Left ventricle myocardium inferior (tissue), 1 donor: ENCODE results near the gene PKMYT1. TPM values are rescaled to one million over a fixed set of nuclear protein-coding genes. Genes with fewer than 3 reads are reported as not detected.

Source experiments
- DNase-seq: peaks from one replicate; pipeline ENCODE4 v3.0.0-alpha.2; 2020
- H3K27ac ChIP-seq: fragments of 200-600 bp; replicated peaks from 2 replicates; pipeline ENCODE4 v1.8.0; 2021
- H3K27me3 ChIP-seq: fragments of 200-600 bp; 2 replicates; pipeline ENCODE4 v1.8.0; 2021; ENCODE audit warnings: low read depth
- H3K36me3 ChIP-seq: fragments of 200-600 bp; 2 replicates; pipeline ENCODE4 v1.8.0; 2021
- H3K4me1 ChIP-seq: fragments of 200-600 bp; 2 replicates; pipeline ENCODE4 v1.8.0; 2021
- H3K4me3 ChIP-seq: fragments of 200-600 bp; 2 replicates; pipeline ENCODE4 v1.8.0; 2021; ENCODE audit warnings: mild to moderate bottlenecking, moderate library complexity
- H3K9me3 ChIP-seq: fragments of 200-600 bp; replicated peaks from 2 replicates; pipeline ENCODE4 v1.8.0; 2021
- intact Hi-C: fragments of 100-400 bp; cut with micrococcal nuclease; formaldehyde crosslinking; loops from one replicate; pipeline ENCODE4 v1.11.0; 2022
- total RNA-seq: library from RNA; stranded (reverse); fragmentation: NEBNext Ultra II Directional; extraction: Animal tissue kit (Norgen Biotek cat#: 25700); gene quantifications from one replicate; pipeline ENCODE4 v1.2.1, GENCODE V29; 2021
- TF ChIP-seq, protein P1 (sequence below): fragments of 200-600 bp; IDR thresholded peaks from 2 replicates; pipeline ENCODE4 v1.8.0; 2021; ENCODE audit warnings: antibody characterized with exemption, mild to moderate bottlenecking, borderline replicate concordance
- donor health status: DM: no; HTN: yes; CAD: no; lungs with severe emphysema.

The PKMYT1 gene
- total RNA-seq, 1 donor from 2014 or later: 1.3 TPM

DNA sequence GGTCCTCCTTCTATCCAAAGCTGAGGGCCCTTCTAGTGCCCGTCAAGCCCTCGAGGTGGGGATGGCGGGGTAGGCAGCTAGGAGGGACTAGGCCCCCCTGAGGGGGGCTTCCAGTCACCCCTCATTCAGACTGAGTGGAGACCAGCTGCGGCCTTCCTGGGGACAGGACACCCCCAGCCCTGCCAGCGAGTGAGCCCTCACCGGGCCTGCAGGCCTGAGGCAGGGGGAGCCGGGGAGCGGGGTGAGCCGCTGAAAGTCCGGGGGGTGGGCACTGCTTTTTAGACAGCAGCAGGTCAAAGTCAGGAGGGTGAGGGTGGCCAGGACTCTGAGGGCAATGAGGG is 24.8 kb downstream of the PKMYT1 start:
- TF ChIP-seq, protein P1, sequence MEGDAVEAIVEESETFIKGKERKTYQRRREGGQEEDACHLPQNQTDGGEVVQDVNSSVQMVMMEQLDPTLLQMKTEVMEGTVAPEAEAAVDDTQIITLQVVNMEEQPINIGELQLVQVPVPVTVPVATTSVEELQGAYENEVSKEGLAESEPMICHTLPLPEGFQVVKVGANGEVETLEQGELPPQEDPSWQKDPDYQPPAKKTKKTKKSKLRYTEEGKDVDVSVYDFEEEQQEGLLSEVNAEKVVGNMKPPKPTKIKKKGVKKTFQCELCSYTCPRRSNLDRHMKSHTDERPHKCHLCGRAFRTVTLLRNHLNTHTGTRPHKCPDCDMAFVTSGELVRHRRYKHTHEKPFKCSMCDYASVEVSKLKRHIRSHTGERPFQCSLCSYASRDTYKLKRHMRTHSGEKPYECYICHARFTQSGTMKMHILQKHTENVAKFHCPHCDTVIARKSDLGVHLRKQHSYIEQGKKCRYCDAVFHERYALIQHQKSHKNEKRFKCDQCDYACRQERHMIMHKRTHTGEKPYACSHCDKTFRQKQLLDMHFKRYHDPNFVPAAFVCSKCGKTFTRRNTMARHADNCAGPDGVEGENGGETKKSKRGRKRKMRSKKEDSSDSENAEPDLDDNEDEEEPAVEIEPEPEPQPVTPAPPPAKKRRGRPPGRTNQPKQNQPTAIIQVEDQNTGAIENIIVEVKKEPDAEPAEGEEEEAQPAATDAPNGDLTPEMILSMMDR: no peak
- DNase-seq: no peak
- Histone ChIP-seq H3K36me3 (no peaks in the 10 kb centered on the region), H3K4me1 (no peaks in the 10 kb centered on the region), H3K4me3 (no peak overlapping the region), H3K27ac (no peak overlapping the region), H3K9me3 (no peaks in the 10 kb centered on the region), H3K27me3 (peaks cover 65% of the 10 kb centered on the region)
- intact Hi-C loops: no loop called here

DNA sequence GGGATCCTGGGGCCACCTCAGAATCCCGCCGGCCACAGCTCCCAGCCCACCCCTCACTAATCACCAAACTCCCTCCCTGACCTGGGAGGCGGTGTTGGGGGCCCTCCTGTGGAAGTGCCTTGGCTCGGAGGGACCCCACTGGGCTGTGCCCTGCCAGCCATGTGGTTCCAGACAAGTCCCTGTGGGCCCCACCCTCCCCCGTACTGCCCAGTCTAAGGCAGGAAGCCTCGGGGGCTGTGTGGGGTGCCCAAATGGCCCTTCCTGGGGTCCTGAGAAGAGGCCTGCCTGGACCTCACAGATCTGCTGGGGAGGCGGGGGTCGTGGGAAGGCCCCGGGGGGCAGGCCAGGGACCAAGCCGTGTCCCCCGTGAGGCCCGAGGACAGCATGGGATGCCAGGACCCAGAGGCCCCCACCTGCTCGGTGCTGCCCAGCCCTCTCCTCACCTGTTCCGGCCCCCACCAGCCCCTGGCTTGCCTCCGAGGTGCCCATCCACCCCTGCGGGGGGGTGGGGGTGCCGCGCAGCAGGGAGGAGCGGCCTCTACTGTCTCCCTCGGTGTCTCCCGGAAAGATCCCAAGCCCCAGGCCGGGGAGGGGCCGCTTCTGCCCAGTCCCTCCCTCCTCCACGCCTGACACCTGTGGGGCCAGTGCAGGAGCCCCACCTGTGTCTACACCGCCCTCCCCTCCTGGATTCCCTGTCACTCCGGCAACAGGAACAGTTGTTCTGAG is 25.4 kb downstream of the PKMYT1 start:
- no peaks in the 10 kb centered on the region for H3K4me1 ChIP-seq
- intact Hi-C loops: no loop called here
- peaks cover 5% of the 10 kb centered on the region for H3K36me3 ChIP-seq

DNA sequence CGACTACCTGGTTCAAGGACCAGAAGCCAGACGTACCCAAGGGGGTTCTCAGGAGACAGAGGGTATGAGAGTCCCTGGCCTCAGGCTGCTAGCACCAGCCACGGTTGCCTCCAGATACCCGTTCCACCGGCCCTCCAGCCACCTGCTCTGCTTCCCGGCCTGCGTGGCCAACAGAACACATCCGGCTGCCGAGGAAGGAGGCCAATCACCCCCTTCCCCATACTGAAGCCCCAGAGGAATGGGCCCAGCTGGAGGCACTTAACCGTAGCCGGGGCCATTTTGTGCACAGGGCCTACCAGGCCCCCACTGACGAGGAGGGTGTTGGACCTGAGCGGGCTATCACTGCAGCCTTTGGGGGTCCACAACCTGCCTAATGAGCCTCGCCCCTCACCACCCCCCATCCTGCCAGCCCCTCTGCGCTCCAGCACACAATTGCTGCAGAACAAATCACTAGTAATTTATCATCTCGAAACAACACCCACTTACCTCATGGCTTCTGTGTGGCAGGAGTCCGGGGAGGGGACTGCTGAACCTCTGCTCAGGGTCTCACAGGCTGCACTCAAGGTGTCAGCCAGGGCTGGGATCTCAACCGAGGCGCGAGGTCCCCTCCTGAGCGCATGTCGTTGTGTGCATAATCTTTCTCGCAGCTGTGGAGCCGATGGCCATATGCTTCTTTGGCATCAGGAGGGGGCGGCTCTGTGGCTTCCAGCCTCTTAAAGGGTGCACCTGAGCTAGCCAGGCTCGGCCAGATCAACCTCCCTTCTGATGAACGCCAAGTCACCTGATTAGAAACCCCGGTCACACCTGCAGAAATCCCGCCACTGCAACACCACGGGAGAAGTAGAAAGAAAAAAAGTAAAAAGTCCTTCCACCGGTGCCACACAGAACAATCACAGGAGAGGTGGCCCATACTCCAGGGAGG is 26.3 kb downstream of the PKMYT1 start:
- DNase-seq: no peak
- Histone ChIP-seq H3K4me1 (no peaks in the 10 kb centered on the region), H3K27ac (no peak overlapping the region), H3K36me3 (peaks cover 13% of the 10 kb centered on the region), H3K9me3 (no peaks in the 10 kb centered on the region), H3K27me3 (peaks cover 50% of the 10 kb centered on the region), H3K4me3 (no peak overlapping the region)
- intact Hi-C loops: no loop called here
- TF ChIP-seq, protein P1: no peak

More for the DNA sequence above, 25.4 kb downstream of the PKMYT1 start:
- Histone ChIP-seq H3K4me3 (no peak overlapping the region), H3K27me3 (peaks cover 59% of the 10 kb centered on the region), H3K9me3 (no peaks in the 10 kb centered on the region), H3K27ac (no peak overlapping the region)
- TF ChIP-seq, protein P1: no peak
- DNase-seq: no peak

DNA sequence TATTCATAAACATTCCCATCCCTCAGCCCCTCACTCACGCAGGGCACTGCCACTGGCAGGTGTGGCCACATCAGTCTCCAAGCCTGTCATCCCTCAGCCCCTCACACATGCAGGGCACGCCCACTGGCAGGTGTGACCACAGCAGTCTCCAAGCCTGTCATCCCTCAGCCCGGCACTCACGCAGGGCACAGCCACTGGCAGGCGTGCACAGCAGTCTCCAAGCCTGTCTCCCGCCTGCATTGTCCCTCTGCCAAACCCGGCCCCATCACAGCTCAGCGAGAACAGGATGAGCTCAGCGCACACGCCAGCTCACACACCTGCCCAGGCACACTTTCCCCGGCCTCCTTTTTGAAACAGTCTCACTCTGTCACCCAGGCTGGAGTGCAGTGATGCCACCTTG is 27.6 kb downstream of the PKMYT1 start:
- intact Hi-C loops: no loop called here
- H3K9me3 ChIP-seq: no peaks in the 10 kb centered on the region
- TF ChIP-seq, protein P1: no peak
- no peaks in the 10 kb centered on the region for H3K4me1 ChIP-seq
- no peak overlapping the region for H3K4me3 ChIP-seq
- peaks cover 37% of the 10 kb centered on the region for H3K27me3 ChIP-seq
- H3K36me3 ChIP-seq: peaks cover 22% of the 10 kb centered on the region
- DNase-seq: no peak
- H3K27ac ChIP-seq: no peak overlapping the region

DNA sequence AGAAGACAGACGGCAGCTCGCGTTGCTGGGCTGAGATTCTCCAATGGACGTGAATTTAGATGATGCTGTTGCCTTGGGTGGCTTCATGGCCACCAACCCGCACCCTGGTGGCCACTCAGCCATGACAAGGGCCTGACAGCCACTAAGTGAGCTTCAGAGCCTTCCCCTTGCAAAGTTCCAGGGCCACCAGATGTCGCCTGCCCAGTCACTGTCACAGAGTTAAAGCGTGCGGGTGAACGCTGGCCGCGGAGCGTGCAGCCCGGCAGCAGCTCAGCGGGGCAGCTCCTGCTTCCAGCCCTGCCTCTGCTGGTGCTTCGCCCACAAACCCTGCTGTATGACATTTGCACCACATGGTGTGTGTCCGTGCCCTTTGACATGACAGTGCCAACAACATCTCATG is 29.5 kb downstream of the PKMYT1 start:
- TF ChIP-seq, protein P1: no peak
- no peak for DNase-seq

More for the DNA sequence above, 29.5 kb downstream of the PKMYT1 start:
- Histone ChIP-seq H3K27ac (no peak overlapping the region), H3K27me3 (peaks cover 18% of the 10 kb centered on the region), H3K9me3 (no peaks in the 10 kb centered on the region), H3K4me3 (no peak overlapping the region), H3K4me1 (no peaks in the 10 kb centered on the region), H3K36me3 (peaks cover 33% of the 10 kb centered on the region)
- intact Hi-C loops: no loop called here
